GM12874 (cell line): ENCODE data around the gene CDH15.

Experiments used
- TF ChIP-seq, protein P1 (sequence below): IDR thresholded peaks from 2 replicates; pipeline ENCODE4 v1.5.1; 2011; ENCODE audit warnings: low read depth, mild to moderate bottlenecking, control low read depth, low read length, moderate library complexity; ENCODE audit not compliant: insufficient read depth

The CDH15 gene

DNA sequence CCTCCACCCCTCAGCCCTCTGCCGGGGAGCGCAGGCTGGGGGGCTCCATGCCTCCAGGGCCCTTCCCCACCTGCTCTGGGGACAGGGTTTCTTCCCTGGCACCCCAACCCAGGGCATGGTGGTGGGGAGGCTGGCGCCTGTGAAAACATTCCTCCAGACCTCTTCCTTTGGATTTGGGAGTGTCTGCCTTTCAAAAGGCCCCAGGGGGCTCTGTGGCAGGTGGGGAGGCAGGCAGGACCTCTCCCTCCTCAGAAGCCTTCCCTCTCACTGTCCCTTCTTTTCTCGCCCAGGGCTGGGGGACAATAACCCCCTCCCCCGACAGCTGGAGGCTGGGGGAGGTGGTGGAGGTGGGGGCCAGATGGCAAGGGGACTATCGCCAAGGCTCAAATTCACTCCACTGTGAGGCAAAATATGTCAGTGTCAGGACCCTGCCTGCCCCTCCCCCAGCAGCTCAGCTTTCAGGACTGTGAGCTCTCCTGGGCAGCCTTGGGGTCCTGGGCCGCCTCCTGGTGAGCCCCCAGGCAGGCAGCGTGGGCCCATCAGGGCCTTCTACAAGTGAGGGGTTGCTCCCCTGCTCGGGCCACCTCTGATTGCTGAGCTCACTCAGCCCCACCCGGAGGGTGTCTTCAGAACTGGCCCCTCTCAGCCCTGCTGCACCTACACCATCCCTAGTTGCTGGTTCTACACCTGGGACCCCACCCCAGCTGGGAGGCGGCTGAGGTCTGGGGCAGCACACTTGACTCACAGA is 1.8 kb downstream of the CDH15 start:
- TF ChIP-seq, protein P1, sequence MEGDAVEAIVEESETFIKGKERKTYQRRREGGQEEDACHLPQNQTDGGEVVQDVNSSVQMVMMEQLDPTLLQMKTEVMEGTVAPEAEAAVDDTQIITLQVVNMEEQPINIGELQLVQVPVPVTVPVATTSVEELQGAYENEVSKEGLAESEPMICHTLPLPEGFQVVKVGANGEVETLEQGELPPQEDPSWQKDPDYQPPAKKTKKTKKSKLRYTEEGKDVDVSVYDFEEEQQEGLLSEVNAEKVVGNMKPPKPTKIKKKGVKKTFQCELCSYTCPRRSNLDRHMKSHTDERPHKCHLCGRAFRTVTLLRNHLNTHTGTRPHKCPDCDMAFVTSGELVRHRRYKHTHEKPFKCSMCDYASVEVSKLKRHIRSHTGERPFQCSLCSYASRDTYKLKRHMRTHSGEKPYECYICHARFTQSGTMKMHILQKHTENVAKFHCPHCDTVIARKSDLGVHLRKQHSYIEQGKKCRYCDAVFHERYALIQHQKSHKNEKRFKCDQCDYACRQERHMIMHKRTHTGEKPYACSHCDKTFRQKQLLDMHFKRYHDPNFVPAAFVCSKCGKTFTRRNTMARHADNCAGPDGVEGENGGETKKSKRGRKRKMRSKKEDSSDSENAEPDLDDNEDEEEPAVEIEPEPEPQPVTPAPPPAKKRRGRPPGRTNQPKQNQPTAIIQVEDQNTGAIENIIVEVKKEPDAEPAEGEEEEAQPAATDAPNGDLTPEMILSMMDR, result no peak

DNA sequence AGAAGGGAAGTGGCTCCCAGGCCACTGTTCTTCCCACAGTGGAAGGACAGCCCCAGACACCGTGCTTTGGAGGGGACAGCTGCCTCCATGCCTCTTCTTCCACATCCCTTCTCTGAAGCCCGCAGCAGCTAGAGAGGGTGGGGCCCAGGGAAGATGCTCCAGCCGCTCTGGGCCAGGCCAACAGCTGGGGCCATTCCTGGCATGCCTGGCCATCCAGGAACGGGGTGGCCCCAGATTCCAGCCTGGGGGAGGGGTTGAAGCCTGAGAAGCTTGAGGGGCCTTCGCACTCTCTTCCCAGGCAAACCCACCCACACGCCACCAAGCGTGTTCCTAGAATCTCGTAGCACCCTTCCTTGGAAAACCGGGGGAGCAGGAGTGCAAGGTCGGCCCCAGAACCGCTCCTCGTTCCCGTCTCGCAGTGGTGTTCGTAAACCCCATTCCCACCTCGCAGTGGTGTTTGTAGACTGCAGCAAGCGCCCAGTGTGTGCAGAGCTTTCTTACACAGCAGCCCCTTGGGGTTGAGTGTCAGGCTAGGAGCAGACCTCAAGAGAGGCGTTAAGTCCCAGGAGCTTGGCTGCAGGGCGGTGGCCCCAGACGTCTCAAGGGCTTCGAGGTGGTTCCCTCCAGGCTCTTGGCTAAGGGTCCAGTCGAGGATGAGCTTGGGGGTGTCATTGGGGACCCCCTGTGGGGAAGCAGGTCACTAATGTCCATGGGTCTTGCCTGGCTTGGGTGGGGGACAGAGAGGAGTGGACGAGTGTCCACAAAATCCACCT is 2.7 kb downstream of the CDH15 start:
- TF ChIP-seq, protein P1, result no peak

DNA sequence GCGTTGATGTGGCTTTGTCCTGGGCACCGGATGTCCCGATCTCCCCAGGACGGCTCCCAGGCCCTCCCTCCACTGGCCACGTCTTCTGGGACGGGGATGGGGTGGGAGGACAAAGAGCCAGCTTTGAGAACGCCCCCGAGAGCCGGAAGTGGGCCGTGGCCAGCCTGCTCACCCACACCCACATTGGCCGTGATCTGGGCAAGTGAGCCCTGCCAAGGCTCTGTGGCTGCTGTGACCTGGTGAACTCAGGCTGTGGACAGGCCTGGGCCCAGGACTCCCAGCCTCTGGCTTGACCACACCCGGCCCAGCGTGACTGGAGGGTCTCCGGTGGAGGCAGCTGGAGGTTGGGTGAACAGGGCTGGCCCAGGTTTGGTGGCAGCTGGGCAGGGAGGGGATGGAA is 3.3 kb downstream of the CDH15 start:
- TF ChIP-seq, protein P1, result no peak

DNA sequence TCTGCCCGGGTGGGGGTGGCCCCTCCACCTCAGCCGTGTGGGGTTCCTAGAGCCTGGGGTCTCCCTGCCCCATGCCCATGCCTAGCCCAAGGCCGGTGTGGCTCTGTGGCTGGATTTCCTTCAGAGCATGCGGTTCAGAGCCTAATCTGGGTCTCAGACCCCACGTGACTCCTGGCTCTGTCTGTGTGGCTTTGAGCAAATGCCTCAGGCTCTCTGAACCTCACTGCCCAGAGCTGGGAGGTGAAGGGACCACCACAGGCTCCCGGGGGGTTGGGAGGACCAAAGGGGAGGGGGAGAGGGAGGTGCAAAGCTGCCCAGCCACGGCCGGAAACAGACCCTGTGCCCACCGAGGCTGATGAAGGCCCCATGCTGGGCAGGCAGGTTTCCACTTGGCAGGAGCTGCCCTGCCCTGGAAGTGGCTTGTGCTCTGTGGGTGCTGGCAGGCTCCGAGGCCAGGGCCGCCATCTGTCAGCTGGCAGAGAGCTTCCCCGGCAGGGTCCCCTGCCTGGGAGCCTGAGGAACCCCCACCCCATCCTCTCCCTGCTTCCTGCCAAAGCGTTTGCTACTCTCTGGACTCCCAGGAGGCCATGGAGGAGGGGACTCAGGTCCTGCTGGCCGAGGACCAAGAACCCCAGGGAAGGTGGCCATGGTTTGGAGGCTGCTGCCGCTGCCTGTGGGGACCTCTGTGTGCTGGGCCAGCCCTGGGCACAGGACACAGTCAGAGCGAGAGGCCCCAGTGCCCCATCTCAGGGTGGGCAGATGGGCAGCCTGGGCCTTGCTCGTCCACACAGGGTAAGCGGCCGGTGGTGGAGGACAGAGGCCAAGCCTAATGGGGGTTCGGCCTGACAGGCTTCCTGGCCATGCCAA is 4.0 kb downstream of the CDH15 start:
- TF ChIP-seq, protein P1, result no peak

DNA sequence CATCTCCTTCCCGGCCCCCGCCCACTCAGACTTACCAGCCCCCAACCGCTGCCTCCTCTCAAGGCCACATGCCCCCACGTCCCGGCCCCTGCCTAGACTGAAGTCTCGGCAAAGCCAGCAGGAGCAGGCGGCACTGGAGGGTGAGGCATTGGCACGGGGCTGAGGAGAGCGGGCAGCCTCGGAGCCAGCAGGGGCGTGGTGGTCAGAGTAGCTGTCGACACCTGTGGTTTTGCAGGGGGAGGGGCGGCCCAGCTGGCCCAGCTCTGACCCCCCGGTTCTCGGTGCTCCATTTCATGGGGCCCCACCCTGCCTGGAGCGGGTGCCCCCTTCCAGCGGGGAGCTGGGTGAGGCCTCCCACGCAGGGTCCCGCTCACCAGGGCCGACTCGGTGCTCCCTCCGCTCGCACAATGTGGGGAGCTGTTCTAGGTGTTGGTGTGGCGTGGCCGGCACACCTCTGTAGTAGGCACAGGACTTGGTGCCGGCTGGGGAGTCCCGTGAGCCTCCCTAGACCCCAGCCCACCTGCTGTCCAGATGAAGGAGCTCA is 4.7 kb downstream of the CDH15 start:
- TF ChIP-seq, protein P1, result no peak

DNA sequence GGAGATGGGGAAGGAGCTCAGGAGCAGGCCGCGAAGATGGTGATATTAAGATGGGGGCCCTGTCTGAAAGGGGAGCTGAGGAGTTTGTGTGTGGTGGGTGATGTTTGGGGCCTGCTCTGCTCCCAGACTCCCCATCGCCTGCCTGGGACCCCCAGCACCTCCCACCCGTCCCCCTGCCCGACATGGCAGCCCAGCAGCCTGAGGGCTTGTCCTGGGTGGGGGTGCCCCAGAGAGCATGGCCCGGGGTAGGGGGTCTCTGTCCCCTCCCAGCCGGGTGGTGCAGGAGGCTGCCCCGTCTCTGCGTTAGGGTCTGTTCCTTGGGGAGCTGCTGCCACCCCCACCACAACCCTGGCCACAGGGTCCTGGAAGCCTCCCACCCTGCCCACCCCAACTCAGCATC is 5.2 kb downstream of the CDH15 start:
- TF ChIP-seq, protein P1, result no peak

DNA sequence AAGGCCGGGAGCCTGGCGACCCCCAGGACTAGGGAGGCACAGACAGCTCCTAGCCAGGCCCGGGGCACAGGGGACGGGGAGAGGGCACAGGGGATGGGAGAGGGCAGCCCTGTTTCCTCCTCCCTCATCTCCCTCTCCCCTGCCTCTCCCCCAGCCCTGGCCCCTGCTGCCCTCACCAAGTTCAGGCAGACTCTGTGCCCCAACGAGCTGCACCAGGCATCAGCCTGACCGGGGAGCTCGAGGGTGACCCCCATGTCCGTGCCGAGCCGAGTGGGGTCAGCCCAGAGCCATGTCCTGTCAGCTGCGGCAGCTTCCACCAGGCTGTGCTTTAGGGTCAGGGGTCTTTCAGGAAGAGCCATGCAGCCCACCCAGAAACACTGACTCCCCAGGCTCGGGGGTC is 6.0 kb downstream of the CDH15 start:
- TF ChIP-seq, protein P1, result no peak
